Hematopoietic multipotent progenitor cell treated with erythropoietin and hydrocortisone succinate and interleukin-3 and kit ligand, for 4 days (in vitro differentiated cells): Measurements from ENCODE around the gene SHISA2.
"Not testable (repeated sequence)": the region's sequence is repeated elsewhere in the genome, so short reads cannot be mapped to it uniquely, and the experiment has no call there.

Experiments used
- DNase-seq: peaks from one replicate; pipeline ENCODE4 v3.0.0-alpha.2; 2015

SHISA2 gene

DNA sequence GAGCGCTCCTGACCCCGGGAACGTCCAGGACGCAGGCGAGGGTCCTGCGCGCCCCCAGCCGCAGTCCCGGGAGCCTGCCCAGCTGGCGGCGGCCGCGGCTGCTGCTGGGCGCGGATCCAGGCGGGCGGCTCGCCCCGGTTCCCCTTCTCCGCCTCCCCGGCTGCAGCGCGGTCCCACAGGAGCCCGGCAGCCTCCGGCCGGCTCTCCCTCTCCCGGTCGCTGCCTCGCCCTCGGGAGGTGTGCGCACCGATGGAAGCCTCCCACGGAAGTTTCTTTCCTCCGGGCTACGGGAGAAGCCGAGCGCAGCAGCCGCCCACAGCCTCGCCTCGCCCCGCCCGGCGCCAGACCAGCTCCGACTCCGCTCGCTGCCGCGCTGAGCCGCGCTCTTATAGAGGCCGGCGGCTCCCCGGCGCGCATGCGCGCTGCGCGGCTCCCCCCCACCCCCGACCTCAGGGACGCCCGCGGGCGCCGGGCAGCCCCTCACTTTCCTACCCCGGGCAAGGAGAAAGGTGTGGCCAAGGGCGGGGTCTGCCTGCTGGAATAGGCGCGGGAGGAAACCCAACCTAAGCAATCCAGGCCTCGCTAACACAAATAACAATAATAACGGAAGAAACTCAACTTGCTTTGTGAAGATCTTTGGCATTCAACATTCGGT is at the start of gene SHISA2:
SHISA2 (minus strand) TSS at position 360 of the 655 bp plus-strand sequence. CDS start 1,041 bp downstream, outside the sequence.
- peak; percentile 57 for DNase-seq

DNA sequence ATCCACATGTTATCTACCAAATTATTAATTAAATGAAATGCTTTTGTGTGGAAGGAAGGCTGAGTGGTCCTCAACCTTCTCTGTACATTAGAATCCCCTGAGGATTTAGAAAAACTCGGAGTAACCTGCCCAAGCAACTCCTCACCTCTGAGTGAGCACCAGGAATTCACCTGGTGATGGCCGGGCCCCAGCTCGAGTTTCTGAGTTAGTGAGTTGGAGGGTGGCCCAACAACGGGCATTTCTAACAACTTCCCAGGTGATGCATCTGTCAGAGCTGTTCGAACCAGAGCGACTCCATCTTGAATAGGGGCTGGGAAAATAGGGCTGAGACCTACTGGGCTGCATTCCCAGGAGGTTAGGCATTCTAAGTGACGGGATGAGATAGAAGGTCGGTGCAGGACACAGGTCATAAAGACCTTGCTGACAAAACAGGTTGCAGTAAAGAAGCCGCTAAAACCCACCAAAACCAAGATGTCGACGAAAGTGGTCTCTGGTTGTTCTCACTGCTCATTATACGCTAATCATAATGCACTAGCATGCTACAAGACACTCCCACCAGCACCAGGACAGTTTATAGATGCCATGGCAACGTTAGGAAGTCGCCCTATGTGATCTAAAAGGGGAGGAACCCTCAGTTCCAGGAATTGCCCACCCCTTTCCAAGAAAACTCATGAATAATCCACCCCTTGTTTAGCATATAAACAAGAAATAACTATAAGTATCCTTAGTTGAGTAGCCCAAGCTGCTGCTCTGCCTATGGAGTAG is 44.2 kb upstream of the SHISA2 start:
- DNase-seq: no peak

DNA sequence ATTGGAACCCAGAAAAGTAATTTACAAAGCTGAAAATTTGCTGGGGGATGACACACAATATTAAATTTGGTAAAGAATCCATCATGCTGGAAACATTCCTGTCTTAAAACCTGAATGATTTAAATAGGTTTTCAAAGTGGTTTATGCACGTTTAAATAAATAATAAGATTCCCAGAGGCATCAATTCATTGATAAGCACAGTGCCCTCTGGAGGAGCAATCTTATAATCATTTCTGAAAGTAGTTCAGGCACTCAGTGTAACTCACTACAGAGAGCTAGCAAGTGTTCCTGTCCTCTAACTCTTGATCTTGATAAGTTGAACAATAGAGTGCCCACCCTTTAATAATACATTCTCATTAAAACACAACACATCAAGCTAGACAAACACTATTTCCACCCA is 43.5 kb upstream of the SHISA2 start:
- no peak for DNase-seq

DNA sequence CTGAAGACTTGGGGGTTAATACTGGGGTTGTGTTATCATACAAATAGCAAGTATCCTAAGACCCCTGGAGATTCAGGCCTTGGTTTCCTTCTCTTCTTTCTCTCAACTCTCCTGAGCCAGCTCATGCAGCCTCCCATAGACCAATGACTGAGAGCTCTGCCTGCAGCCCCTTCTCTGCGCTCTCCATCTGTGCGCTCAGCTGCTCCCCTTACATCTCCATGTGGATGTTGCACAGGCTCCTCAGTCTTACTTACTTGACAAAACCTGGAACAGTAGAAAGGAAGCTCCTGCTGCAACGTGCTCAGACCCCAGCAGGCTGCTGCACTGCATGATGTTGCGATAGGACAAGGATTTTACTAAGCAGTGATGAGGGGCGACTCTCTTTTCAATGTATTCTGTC is 25.0 kb upstream of the SHISA2 start:
- DNase-seq: not testable (repeated sequence)

DNA sequence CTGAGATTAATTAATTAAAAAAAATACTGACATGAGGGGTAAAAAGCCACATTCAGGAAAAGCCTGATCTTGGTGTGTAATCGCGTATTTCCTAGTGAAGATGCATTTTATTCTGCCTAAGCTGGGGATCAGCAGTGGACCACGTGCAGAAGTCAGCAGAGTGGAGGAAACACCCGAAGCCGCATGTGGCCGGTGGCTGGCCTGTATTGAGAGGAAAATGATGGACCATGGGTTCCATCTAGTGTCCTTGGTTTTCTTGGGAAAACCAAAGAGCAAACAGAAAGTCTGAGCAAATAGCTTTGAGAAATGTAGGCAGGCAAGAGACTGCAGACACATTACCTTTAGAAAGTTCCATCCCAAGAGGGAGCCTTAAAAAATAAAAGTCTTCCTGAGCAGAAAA is 23.7 kb upstream of the SHISA2 start:
- DNase-seq: no peak

DNA sequence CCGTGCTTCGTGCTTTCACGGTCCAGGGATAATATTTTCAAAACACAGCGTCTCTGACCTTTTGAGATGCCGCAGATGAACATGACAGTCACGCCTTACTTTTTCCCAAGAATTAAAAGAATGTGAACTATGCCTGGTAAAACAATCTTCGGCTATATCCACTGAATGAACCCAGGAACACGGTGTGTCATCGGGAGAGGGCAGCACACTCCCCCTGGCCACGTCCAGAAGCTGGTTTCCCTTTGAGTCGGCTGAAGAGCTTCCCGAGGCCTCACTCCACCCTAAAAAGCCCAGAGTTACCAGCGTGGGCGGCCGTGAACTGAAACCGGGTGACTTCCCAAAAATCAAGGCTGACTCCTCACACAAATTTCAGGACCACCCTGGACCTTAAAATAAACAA is 22.9 kb upstream of the SHISA2 start:
- DNase-seq: no peak

DNA sequence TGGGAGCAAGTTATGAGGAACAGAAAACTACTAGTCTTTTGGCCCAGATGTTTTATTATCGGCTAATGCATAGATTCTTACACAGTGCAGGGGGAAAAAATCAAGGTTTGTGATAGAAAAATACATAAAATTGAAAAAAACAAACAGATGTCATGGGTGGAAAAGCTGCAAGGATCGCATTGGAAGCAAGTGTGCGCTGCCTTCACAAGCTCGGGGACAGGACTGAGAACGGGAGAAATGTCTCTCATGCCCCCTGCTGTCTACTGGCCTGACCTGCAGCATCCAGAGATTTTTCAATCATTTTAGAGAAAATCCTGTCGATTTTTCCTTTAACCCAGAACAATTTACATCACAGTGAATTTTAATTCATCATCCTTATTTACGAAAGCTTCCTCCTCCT is 20.5 kb upstream of the SHISA2 start:
- DNase-seq: not testable (repeated sequence)

DNA sequence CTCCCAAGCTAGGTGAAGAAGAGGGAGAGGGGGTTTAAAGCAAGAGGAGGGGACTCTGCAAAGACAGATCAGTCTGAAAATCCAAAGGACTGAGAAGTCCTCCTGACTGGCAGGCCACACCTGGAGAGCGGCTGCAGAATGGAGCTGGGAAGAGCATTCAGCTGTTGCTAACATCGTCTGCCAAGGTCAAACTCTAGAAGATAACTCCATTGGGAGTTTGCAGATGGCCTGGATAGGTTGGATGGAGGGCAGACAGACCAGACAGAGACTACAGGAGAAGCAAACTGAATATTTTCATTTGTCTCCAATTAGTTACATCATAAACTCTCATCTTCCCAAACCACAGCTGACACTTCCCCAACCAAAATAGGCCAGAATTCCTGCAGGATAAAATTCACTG is 19.9 kb upstream of the SHISA2 start:
- no peak for DNase-seq

DNA sequence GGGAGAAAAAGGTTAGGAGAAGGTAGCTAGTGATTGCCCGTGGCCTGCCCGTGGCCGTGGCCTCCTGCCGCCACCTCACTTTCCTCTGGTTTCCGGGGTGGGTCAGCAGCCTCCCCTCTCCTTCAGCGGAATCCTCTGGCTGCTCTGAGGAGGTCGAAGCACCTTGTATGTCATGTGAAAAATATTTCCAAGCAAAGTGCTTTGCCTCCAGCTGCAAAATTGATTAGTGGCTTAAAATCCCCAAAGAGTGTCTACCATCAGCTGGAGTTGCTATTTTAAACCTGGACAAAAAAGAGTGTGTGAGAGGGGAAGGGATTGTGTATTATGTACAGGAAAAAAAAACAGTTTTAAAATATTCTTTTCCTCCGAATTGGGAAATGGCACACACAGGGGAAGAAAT is 17.8 kb upstream of the SHISA2 start:
- DNase-seq: not testable (repeated sequence)

DNA sequence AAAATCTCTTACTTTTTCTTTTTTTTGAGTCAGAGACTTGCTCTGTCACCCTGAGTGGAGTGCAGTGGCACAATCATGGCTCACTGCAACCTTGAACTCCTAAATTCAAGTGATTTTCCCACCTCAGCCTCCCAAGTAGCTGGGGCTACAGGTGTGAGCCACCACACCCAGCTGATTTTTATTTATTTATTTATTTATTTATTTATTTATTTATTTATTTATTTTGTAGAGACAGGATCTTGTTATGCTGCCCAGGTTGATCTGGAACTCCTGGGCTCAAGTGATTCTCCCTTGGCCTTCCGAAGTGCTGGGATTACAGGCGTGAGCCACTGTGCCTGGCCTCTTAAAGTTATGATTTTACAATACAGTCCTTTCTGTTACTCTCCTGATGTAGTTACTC is 16.6 kb upstream of the SHISA2 start:
- DNase-seq: not testable (repeated sequence)

DNA sequence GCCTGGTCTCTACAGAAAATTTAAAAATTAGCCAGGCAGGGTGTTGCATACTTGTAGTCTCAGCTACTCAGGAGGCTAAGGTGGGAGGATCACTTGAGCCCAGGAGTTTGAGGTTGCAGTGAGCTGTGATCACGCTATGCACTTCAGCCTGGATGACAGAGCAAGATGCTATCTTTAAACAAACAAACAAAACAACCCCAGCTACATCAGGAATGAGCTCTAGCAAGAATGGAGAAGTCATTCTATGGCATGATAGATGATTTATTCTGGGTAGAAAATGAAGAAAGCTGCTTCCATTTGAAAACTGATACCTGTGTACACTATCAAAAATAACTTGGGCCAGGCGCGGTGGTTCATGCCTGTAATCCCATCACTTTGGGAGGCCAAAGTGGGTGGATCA is 15.8 kb upstream of the SHISA2 start:
- no peak for DNase-seq

DNA sequence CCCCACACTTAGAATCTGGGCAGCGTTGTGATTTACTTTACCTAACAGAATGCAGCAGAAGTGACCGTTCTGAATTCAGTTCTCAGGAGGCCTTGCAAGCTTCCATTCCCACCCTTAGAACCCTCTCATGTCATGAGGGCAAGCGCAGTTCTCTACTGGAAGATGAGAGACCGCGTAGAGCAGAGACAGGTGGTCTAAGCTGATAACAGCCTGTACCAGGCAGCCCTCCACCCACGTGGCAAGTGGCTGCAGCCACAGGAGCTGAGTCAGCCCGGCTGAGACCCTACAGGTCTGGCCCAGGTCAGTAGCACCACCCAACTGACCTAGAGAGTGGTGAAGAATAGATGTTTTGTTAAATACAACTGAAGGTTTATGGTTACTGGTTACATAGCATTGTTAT is 14.7 kb upstream of the SHISA2 start:
- peak; percentile 65 for DNase-seq

DNA sequence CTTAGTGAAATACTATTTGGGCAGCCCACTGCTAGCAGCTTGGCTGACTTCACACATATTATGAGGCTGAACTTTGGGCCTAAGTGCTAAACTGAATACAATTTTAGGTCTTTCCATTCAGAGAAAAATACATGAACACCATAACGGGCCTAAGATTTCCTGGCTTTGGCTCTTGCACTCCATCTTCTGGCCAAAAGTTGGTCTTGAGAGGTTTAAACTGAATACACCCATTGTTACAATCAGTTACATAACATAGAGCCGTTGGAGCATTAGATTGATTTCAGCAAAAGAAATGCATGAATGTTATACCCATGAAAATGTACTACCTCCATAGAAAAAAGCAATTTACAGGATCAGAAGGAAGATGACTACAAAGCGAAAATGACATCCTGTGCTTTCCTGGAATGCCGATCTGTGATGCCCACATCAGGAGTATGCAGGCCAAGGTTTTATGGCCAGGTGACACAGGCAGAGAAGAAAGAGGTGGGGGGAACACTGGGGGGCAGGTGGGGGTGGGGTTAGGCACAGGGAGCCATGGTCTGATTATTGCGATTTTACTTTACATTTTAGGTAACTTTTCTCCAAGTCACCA is 11.1 kb upstream of the SHISA2 start:
- DNase-seq: peak; percentile 75

DNA sequence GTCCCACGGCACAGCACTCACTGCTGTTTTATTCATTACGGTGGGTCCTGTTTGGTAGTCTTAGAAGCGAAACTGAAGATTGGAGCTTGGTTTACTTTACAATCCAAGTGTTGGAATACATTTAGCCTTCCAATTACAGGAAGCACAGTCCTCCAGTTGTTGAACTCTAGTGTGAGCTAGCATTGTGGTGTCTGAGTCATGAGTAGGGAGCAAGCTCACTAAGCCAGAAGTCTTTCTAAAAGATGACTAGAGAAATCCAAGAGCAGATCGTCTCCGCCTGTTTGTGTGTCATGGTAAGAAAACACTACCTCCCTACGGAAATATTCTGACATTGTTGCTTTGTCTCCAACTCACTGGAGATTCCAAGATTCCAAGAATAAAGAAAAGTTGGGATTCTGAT is 10.1 kb upstream of the SHISA2 start:
- DNase-seq: no peak

DNA sequence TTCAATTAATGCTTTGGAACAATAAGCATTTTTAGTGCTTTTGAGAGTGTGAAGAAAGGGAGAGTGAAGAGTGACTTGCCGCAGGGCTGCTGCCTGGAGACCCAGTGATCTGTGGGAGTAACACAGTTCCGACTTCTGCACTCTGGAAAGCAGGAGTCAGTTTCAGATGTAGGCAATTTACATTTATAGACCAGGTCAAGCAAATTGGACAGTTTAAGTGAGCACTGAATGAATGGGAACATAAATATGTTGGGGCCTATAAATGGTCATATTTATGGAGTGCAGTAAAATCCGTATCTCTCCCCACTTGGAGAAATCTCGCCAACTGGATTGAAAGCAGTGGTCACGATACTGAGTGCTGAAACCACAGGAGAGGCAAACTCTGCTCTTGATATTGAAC is 9.4 kb upstream of the SHISA2 start:
- no peak for DNase-seq

DNA sequence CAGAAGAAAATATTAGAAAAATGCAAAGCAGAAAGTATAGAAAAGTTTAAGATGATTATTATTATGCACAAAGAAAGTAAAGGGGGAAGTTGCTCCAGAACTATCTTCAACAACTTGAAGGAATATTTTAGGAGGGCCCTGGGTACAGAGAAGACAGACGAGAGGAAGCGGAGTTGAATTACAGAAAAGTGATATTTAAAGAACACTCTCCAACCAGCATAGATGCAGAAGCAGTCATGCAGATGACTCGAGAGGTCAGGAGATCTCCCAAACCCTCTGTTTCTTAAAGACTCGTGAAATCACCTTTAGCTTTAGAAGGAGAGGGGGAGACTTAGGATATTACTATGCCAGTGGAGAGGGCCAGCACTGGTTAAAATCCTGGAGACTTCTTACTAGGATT is 8.5 kb upstream of the SHISA2 start:
- DNase-seq: no peak

DNA sequence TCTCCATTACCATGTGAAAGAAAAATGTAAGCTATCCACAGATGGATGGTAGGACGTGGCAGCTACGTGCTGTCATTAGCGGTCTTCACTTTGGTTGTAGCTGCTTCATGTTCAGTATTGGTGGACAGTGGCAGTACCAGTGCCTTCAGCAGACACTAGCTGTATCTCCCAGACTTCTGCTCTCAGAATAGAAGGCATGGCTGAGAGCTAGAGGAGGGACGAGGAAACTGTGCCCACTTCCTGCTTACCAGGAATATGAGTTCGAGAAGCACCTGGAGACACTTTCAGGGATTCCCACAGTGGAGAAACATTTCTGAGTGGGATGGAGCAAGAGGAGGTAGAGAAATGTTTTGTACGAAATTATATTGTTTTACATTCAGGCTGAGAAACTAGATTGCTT is 6.9 kb upstream of the SHISA2 start:
- no peak for DNase-seq

DNA sequence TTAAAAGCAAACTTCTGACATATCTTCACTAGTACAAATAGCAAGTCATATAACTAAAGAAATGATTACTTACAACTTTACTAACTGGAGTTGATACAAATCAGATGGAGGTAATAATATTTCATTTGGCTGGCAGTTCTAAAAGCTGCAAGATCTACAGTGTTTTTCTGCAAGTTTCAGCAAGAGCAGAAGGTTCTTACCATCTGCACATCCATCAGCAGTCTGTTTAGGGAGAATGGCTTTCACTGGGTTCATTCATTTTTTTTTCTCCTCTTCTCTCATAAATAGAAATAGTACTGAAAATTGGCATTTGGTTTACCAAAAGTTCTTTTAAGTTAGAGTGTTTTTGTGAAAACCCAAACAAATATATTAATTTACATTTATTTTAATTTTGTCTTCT is 3.1 kb upstream of the SHISA2 start:
- no peak for DNase-seq

DNA sequence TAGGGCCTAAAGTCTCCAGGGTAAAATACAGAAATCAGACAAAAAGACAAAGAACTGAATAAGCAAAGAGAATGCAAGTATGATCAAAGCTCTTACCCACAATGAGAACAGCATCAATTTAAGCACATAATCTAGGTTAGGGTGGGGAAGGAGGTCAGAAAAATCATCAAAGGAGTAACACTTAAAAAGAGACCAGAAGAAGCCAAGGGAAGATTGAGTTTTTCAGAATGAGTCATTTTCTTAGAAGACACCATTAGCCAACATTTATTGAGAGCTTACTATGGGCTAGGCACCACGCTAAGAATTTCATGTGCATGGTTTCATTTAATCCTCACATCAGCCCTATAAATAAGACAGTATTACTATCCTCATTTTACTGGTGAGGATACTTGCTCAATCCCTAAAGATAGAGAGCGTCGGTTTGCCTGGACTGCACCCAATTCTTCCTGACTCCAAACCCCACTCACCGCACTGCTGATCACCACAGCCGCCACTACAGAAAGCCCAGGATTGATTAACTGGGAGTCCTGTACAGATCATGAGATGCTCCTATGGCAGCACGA is 1.7 kb upstream of the SHISA2 start:
- no peak for DNase-seq

DNA sequence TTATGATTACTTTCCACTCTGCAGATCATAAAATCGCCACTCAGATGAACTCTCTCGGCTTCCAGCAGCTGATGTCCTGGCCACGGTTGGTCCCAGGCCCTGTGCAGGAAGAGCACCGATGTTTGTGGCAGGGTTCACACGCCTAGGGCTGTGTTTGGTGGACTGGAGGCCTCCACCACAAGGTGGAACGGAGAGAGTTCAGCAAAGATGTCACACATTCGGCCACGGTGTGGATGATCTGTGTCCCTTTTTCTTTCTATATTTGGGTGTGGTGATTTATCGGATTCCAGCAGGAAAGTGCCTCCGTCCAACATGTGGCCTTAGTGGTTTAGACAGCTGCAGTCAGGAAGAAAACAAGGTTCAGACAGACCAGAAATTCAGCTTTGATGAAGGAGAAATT is 521 bp upstream of the SHISA2 start:
- no peak for DNase-seq

DNA sequence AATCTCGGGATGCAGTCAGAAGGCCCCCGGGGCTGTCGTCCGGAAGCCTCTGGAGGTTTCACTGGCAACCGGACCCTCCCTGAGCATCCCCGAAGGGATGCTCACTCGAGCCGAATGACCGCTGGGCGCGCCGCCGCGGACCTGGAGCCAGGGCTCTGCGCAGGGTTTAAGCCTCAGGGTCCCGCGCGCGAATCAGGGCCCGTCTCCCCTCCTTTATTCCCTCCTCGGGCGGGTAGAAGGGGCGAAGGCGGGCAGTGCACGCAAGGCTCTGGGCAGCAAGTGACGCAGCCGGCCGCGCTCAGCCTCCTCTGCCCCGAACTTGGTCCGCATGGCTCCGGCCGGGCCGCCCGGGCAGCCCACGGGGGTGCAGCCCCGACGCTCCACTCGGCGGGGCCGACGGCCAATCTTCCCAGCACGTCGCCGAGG is 572 bp downstream of the SHISA2 start:
- no peak for DNase-seq

DNA sequence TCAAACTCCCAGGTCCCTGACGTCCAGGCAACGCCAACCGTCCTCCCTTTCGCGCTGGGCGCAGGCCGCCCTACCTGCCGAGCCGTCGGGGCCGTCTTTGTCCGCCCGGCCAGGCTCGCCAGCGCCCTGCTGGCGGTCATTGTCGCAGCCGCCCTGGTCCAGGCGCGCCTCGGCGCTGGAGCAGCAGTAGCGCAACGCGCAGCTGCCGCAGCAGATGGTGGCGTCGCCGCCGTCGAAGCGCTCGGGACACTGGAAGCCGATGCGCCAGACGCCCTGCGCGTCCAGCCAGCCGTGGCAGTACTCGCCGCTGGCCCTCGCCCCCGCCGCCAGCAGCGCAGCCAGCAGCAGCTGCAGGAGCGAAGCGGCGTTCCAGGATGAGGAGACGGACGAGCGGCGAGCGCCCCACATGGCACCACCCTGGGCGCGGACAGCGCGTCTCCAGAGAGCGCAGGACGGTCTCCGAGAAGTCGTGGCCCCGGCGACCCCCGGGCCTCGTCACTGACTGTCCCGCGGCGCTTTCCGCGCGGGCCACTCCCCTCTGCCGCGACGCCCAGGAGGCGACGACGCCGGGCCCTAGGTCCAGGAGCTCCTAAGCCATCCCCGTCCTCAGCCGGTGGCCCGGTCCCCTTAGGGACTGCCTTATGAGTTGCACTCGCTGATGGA is 1.1 kb downstream of the SHISA2 start:
- DNase-seq: peak; percentile 15

DNA sequence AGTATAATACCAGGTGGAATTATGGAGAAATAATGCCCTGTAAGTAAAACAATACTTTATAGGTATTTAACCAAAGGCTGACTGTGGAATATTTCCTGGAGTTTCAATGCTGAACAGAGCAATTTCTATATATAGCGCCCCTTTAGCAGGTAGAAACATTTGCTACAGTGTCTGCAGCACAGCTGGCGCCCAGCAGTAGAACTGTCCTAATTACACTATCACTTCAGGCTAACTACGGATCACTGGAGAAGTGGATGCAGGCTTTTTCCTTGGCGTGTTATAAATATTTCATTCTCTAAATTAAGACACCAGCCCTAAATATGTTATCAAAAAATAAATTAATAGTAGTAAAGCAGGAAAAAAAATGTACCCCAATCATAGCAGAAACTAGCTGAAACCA is 3.1 kb downstream of the SHISA2 start:
- no peak for DNase-seq
